GM23338 (cell line): ENCODE measurements around the gene NFATC1. TPM values are rescaled to one million over a fixed set of nuclear protein-coding genes. Genes with fewer than 3 reads are reported as not detected.

Experiments used
- ATAC-seq: fragments of 200-7000 bp; cut with Tn5 transposase; 3 replicates; pipeline ENCODE4 v1.9.1; 2020
- DNase-seq: peaks from one replicate; pipeline ENCODE4 v3.0.0-alpha.2; 2015; ENCODE audit warnings: low spot score
- H2AFZ ChIP-seq: fragments of 200-600 bp; sonication (generic); 2 replicates; pipeline ENCODE4 v1.8.0; 2016; ENCODE audit warnings: antibody characterized with exemption, mild to moderate bottlenecking, moderate library complexity
- H3F3A ChIP-seq: fragments of 200-600 bp; sonication (generic); replicated peaks from 2 replicates; pipeline ENCODE4 v1.8.0; 2017; ENCODE audit warnings: antibody characterized with exemption, mixed run types, low read depth
- H3K27ac ChIP-seq: fragments of 200-600 bp; sonication (generic); 2 replicates; pipeline ENCODE4 v1.6.1; 2016; ENCODE audit warnings: low read depth
- H3K27me3 ChIP-seq: fragments of 200-600 bp; sonication (generic); 2 replicates; pipeline ENCODE4 v1.8.0; 2016; ENCODE audit warnings: mild to moderate bottlenecking, mixed run types, moderate library complexity; ENCODE audit not compliant: insufficient read depth
- H3K36me3 ChIP-seq: fragments of 200-600 bp; sonication (generic); 2 replicates; pipeline ENCODE4 v1.8.0; 2016; ENCODE audit warnings: mild to moderate bottlenecking; ENCODE audit not compliant: insufficient read depth
- H3K4me1 ChIP-seq: fragments of 200-600 bp; sonication (generic); 2 replicates; pipeline ENCODE4 v1.8.0; 2016; ENCODE audit warnings: mild to moderate bottlenecking, moderate library complexity; ENCODE audit not compliant: insufficient read depth
- H3K4me2 ChIP-seq: fragments of 200-600 bp; sonication (generic); 2 replicates; pipeline ENCODE4 v1.7.1; 2017; ENCODE audit warnings: mixed run types
- H3K4me3 ChIP-seq: fragments of 200-600 bp; sonication (generic); 2 replicates; pipeline ENCODE4 v1.6.1; 2016; ENCODE audit warnings: mixed run types
- H3K79me2 ChIP-seq: fragments of 200-600 bp; sonication (generic); replicated peaks from 2 replicates; pipeline ENCODE4 v1.8.0; 2017; ENCODE audit warnings: mild to moderate bottlenecking; ENCODE audit not compliant: insufficient read depth
- H3K9me2 ChIP-seq: fragments of 200-600 bp; sonication (generic); 2 replicates; pipeline ENCODE4 v1.8.0; 2017; ENCODE audit not compliant: insufficient read depth
- H4K20me1 ChIP-seq: fragments of 200-600 bp; sonication (generic); replicated peaks from 2 replicates; pipeline ENCODE4 v1.8.0; 2017; ENCODE audit warnings: mild to moderate bottlenecking; ENCODE audit not compliant: insufficient read depth
- H3K27ac Mint-ChIP-seq: 2 replicates; pipeline ENCODE4 v1.8.0; 2020; ENCODE audit warnings: inconsistent platforms, mild to moderate bottlenecking, moderate library complexity, mixed read lengths
- H3K27me3 Mint-ChIP-seq: 3 replicates; pipeline ENCODE4 v1.8.0; 2022; ENCODE audit warnings: low read depth, mild to moderate bottlenecking, moderate library complexity, mixed read lengths, inconsistent platforms; ENCODE audit not compliant: insufficient read depth, poor library complexity
- H3K36me3 Mint-ChIP-seq: 3 replicates; pipeline ENCODE4 v1.8.0; 2021; ENCODE audit warnings: low read depth, mild to moderate bottlenecking, inconsistent platforms, moderate library complexity, mixed read lengths
- H3K4me1 Mint-ChIP-seq: 3 replicates; pipeline ENCODE4 v1.8.0; 2020; ENCODE audit warnings: mild to moderate bottlenecking, inconsistent platforms, mixed read lengths
- H3K4me3 Mint-ChIP-seq: 3 replicates; pipeline ENCODE4 v1.8.0; 2021; ENCODE audit warnings: moderate library complexity, mild to moderate bottlenecking, inconsistent platforms, mixed read lengths
- H3K9me3 Mint-ChIP-seq: 3 replicates; pipeline ENCODE4 v1.8.0; 2020; ENCODE audit warnings: moderate library complexity, mild to moderate bottlenecking, inconsistent platforms, mixed read lengths
- CREB1 ChIP-seq: fragments of 250-450 bp; sonication (Bioruptor Pico); IDR thresholded peaks from 2 replicates; pipeline ENCODE4 v1.5.0; 2020; ENCODE audit warnings: low read depth, mild to moderate bottlenecking, moderate library complexity
- EZH2 ChIP-seq: fragments of 200-600 bp; sonication (generic); IDR thresholded peaks from one replicate; pipeline ENCODE4 v1.8.0; 2017; ENCODE audit warnings: antibody characterized with exemption, mild to moderate bottlenecking, low read depth; ENCODE audit not compliant: unreplicated experiment
- EZH2phosphoT487 ChIP-seq: fragments of 200-600 bp; sonication (generic); IDR thresholded peaks from one replicate; pipeline ENCODE4 v1.8.1; 2018; ENCODE audit warnings: antibody characterized with exemption; ENCODE audit not compliant: unreplicated experiment
- NANOG ChIP-seq: IDR thresholded peaks from 2 replicates; pipeline ENCODE4 v1.6.1; 2016; ENCODE audit warnings: antibody characterized with exemption, borderline replicate concordance
- REST ChIP-seq: IDR thresholded peaks from one replicate; pipeline ENCODE4 v1.6.1; 2018; ENCODE audit warnings: antibody characterized with exemption; ENCODE audit not compliant: unreplicated experiment
- ZNF114 ChIP-seq: fragments of 250-450 bp; sonication (Bioruptor Pico); IDR thresholded peaks from 2 replicates; pipeline ENCODE4 v1.5.0; 2020; ENCODE audit warnings: mild to moderate bottlenecking, moderate library complexity
- polyA plus RNA-seq: library from polyadenylated mRNA; unstranded; fragments of >200 nt; fragmentation: Nextera tagmentation; extraction: Ambion mirVana; gene quantifications from 2 replicates; pipeline ENCODE4 v1.2.1, GENCODE V29; 2016
- total RNA-seq: library from RNA; depleted of rRNA; stranded (reverse); fragments of >200 nt; shearing (Covaris generic); gene quantifications from 2 replicates; pipeline ENCODE4 v1.2.3, GENCODE V29; 2014
- TF ChIP-seq, protein P1 (sequence below): fragments of 250-450 bp; sonication (Bioruptor Pico); IDR thresholded peaks from 2 replicates; pipeline ENCODE4 v1.5.0; 2020; ENCODE audit warnings: mild to moderate bottlenecking, moderate library complexity
- TF ChIP-seq, protein P2 (sequence below), 2 experiments: fragments of 200-600 bp in 1 of 2; sonication (generic) in 1 of 2; conservative IDR thresholded peaks; 2 replicates each; pipeline versions ENCODE4 v1.5.1 to v1.6.1; 2016 to 2017; ENCODE audit warnings: antibody characterized with exemption in 2 of 2, low read depth in 2 of 2, mild to moderate bottlenecking in 2 of 2, moderate library complexity in 1 of 2

NFATC1 gene
- total and polyA plus RNA-seq, 2 experiments from 2014 or later: 3.9 to 6.4 TPM

GRCh38 chr18:79423211-79424007 lies 27.7 kb downstream of the NFATC1 start (continued):
- TF ChIP-seq, protein P1, sequence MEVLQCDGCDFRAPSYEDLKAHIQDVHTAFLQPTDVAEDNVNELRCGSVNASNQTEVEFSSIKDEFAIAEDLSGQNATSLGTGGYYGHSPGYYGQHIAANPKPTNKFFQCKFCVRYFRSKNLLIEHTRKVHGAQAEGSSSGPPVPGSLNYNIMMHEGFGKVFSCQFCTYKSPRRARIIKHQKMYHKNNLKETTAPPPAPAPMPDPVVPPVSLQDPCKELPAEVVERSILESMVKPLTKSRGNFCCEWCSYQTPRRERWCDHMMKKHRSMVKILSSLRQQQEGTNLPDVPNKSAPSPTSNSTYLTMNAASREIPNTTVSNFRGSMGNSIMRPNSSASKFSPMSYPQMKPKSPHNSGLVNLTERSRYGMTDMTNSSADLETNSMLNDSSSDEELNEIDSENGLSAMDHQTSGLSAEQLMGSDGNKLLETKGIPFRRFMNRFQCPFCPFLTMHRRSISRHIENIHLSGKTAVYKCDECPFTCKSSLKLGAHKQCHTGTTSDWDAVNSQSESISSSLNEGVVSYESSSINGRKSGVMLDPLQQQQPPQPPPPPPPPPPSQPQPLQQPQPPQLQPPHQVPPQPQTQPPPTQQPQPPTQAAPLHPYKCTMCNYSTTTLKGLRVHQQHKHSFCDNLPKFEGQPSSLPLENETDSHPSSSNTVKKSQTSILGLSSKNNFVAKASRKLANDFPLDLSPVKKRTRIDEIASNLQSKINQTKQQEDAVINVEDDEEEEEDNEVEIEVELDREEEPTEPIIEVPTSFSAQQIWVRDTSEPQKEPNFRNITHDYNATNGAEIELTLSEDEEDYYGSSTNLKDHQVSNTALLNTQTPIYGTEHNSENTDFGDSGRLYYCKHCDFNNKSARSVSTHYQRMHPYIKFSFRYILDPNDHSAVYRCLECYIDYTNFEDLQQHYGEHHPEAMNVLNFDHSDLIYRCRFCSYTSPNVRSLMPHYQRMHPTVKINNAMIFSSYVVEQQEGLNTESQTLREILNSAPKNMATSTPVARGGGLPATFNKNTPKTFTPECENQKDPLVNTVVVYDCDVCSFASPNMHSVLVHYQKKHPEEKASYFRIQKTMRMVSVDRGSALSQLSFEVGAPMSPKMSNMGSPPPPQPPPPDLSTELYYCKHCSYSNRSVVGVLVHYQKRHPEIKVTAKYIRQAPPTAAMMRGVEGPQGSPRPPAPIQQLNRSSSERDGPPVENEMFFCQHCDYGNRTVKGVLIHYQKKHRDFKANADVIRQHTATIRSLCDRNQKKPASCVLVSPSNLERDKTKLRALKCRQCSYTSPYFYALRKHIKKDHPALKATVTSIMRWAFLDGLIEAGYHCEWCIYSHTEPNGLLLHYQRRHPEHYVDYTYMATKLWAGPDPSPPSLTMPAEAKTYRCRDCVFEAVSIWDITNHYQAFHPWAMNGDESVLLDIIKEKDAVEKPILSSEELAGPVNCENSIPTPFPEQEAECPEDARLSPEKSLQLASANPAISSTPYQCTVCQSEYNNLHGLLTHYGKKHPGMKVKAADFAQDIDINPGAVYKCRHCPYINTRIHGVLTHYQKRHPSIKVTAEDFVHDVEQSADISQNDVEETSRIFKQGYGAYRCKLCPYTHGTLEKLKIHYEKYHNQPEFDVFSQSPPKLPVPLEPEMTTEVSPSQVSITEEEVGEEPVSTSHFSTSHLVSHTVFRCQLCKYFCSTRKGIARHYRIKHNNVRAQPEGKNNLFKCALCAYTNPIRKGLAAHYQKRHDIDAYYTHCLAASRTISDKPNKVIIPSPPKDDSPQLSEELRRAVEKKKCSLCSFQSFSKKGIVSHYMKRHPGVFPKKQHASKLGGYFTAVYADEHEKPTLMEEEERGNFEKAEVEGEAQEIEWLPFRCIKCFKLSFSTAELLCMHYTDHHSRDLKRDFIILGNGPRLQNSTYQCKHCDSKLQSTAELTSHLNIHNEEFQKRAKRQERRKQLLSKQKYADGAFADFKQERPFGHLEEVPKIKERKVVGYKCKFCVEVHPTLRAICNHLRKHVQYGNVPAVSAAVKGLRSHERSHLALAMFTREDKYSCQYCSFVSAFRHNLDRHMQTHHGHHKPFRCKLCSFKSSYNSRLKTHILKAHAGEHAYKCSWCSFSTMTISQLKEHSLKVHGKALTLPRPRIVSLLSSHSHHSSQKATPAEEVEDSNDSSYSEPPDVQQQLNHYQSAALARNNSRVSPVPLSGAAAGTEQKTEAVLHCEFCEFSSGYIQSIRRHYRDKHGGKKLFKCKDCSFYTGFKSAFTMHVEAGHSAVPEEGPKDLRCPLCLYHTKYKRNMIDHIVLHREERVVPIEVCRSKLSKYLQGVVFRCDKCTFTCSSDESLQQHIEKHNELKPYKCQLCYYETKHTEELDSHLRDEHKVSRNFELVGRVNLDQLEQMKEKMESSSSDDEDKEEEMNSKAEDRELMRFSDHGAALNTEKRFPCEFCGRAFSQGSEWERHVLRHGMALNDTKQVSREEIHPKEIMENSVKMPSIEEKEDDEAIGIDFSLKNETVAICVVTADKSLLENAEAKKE (CRISPR knock-in tag): no peak
- TF ChIP-seq, protein P2, sequence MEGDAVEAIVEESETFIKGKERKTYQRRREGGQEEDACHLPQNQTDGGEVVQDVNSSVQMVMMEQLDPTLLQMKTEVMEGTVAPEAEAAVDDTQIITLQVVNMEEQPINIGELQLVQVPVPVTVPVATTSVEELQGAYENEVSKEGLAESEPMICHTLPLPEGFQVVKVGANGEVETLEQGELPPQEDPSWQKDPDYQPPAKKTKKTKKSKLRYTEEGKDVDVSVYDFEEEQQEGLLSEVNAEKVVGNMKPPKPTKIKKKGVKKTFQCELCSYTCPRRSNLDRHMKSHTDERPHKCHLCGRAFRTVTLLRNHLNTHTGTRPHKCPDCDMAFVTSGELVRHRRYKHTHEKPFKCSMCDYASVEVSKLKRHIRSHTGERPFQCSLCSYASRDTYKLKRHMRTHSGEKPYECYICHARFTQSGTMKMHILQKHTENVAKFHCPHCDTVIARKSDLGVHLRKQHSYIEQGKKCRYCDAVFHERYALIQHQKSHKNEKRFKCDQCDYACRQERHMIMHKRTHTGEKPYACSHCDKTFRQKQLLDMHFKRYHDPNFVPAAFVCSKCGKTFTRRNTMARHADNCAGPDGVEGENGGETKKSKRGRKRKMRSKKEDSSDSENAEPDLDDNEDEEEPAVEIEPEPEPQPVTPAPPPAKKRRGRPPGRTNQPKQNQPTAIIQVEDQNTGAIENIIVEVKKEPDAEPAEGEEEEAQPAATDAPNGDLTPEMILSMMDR (conservative IDR thresholded peaks at IDR 0.05; ENCODE audit: low read depth in 2 of 2): no peak

DNA sequence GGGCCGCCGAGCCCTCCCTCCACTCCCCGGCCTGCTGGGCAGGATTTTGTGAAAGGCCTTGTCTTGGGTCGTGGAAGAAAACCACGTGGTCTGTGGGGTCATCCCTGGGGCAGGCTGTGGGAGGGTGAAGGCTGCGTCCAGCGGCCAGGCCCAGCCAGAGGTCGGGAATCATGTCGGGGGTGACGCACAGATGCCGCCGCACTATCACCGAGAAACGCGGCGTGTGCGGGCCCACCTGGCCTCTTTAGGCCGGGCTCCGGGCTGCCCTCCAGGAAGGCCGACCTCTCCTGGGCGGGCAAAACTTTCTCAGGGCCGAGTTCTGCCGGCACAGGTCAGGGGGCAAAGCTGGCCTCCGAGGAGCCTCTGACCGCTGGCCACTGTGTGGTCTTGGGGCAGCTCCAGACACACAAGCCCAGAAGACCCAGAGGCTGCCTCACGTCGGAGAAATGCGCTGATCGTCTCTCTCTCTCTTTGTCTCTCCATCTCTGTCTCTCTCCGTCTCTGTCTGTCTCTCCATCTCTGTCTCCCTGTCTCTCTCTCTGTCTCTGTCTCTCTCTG lies 28.4 kb downstream of the NFATC1 start:
- Histone ChIP-seq H3K9me2 (no peaks in the 10 kb centered on the region), H3K4me2 (no peak overlapping the region), H3K79me2 (no peaks in the 10 kb centered on the region), H3K36me3 (no peaks in the 10 kb centered on the region), H3F3A (peaks cover 7% of the 10 kb centered on the region; the same call in 1 of the 2 replicates), H3K4me3 (no peak overlapping the region), H3K27me3 (no peaks in the 10 kb centered on the region), H3K4me1 (no peaks in the 10 kb centered on the region), H3K27ac (no peak overlapping the region), H2AFZ (no peak overlapping the region), H4K20me1 (no peaks in the 10 kb centered on the region)
- ATAC-seq (no peak), DNase-seq (no peak)
- H3K4me3 Mint-ChIP-seq: no peak overlapping the region; the same call in 2 of the 3 replicates
- peaks cover 13% of the 10 kb centered on the region; the same call in 2 of the 3 replicates for H3K4me1 Mint-ChIP-seq
- peaks cover 26% of the 10 kb centered on the region for H3K27me3 Mint-ChIP-seq
- H3K27ac Mint-ChIP-seq: no peak overlapping the region
- H3K9me3 Mint-ChIP-seq: peaks cover 4% of the 10 kb centered on the region; the same call in 2 of the 3 replicates
- H3K36me3 Mint-ChIP-seq: peaks cover 11% of the 10 kb centered on the region; the same call in 2 of the 3 replicates
- TF ChIP-seq NANOG (no peak), ZNF114 (CRISPR knock-in tag) (no peak), REST (no peak), EZH2 (no peak), EZH2phosphoT487 (no peak), CREB1 (CRISPR knock-in tag) (no peak)
- TF ChIP-seq, protein P2 (conservative IDR thresholded peaks at IDR 0.05; ENCODE audit: low read depth in 2 of 2): no peak
